ENCODE measurements around the gene HOXA7. TPM values are rescaled to one million over a fixed set of nuclear protein-coding genes. Genes with fewer than 3 reads are reported as not detected.

The HOXA7 gene
- total RNA-seq, 1 donor: not detected

- DNase-seq (ENCODE audit: low read depth): no peak
- no peak for TF ChIP-seq CTCF (IDR thresholded peaks at IDR 0.05; ENCODE audit: insufficient read depth, low read length)
- no peak overlapping the region for H3K4me3 ChIP-seq (ENCODE audit: low read depth, low read length)
Measured at GRCh38 chr7:27202018-27202861, 45.8 kb upstream of the HOXA7 start.

- TF ChIP-seq CTCF (IDR thresholded peaks at IDR 0.05; ENCODE audit: insufficient read depth, low read length): no peak
- DNase-seq (ENCODE audit: low read depth): no peak
- H3K4me3 ChIP-seq (ENCODE audit: low read depth, low read length): no peak overlapping the region
Measured at GRCh38 chr7:27201580-27202017, 45.1 kb upstream of the HOXA7 start.

- TF ChIP-seq CTCF (IDR thresholded peaks at IDR 0.05; ENCODE audit: insufficient read depth, low read length): no peak
- DNase-seq (ENCODE audit: low read depth): no peak
- peak overlapping the region; percentile 22 for H3K4me3 ChIP-seq (ENCODE audit: low read depth, low read length)
Measured at GRCh38 chr7:27200761-27201579, 44.5 kb upstream of the HOXA7 start.

- TF ChIP-seq CTCF (IDR thresholded peaks at IDR 0.05; ENCODE audit: insufficient read depth, low read length): no peak
- DNase-seq (ENCODE audit: low read depth): no peak
- H3K4me3 ChIP-seq (ENCODE audit: low read depth, low read length): peak within 1 kb of the TSS; percentile 18
Measured at GRCh38 chr7:27199849-27200760, 43.6 kb upstream of the HOXA7 start, which contains the start of gene HOXA13. TSS of gene HOXA13 (minus strand) at chr7:27200091. CDS start at chr7:27200077, 14 bp downstream.

- no peak overlapping the region for H3K4me3 ChIP-seq (ENCODE audit: low read depth, low read length)
- no peak for DNase-seq (ENCODE audit: low read depth)
- TF ChIP-seq CTCF (IDR thresholded peaks at IDR 0.05; ENCODE audit: insufficient read depth, low read length): no peak
Measured at GRCh38 chr7:27198871-27199801, 42.7 kb upstream of the HOXA7 start.

All from fibroblast of the aortic adventitia (primary cell).